ENCODE results near the gene ATXN7.

ATXN7 gene

DNA sequence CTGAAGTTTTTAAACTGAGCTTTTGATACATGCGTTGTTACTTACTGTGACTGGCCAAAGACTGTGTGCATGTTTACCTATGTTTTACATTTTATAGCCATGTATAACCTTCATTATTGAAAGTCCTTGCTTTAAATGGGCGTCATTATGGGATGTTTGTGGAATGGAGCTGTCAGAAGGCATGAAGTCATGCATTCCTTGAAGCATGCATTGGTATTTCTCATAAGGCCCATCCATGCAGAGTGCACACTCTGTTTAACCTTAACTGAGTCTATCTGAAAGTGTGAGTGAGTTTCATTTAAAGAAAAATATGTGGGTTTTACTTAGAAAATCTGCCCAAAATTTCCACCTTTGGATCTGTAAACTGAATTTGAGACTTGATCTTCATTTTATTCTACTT lies 108.5 kb downstream of the ATXN7 start:
- Histone ChIP-seq H3K27me3 (ENCODE audit: control insufficient read depth, insufficient read depth, low read length) (no peaks in the 10 kb centered on the region), H3K4me1 (ENCODE audit: control insufficient read depth, insufficient read depth, low read length) (peaks cover 34% of the 10 kb centered on the region), H3K9me3 (ENCODE audit: control insufficient read depth, insufficient read depth, low read length) (no peaks in the 10 kb centered on the region), H3K36me3 (ENCODE audit: control insufficient read depth, insufficient read depth, low read length) (no peaks in the 10 kb centered on the region), H3K4me3 (ENCODE audit: low read depth, low read length) (no peak overlapping the region), H3K9ac (ENCODE audit: low read depth, low read length) (no peak overlapping the region)

DNA sequence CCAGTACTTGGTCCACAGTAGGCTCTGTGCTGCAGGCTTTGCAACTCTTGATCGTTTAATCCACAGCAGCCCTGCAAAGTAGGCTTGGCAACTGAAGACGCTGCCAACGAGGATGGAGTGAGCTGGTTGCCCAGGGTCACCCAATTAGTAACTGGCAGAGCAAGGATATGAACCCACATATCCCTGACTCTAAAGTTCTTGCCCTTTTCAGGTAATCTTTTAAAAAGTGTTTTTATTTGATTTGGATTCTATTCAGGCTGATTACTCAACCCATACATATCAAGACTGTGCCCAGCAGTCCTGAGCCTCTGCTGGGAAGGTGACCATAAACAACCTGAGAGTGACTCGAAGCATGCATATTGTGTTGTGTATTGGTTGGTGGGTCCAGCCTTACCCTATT lies 109.3 kb downstream of the ATXN7 start:
- H3K9ac ChIP-seq (ENCODE audit: low read depth, low read length), result no peak overlapping the region
- H3K9me3 ChIP-seq (ENCODE audit: control insufficient read depth, insufficient read depth, low read length), result no peaks in the 10 kb centered on the region
- no peaks in the 10 kb centered on the region for H3K36me3 ChIP-seq (ENCODE audit: control insufficient read depth, insufficient read depth, low read length)
- H3K4me1 ChIP-seq (ENCODE audit: control insufficient read depth, insufficient read depth, low read length), result peaks cover 30% of the 10 kb centered on the region
- no peak overlapping the region for H3K4me3 ChIP-seq (ENCODE audit: low read depth, low read length)
- H3K27me3 ChIP-seq (ENCODE audit: control insufficient read depth, insufficient read depth, low read length), result no peaks in the 10 kb centered on the region

DNA sequence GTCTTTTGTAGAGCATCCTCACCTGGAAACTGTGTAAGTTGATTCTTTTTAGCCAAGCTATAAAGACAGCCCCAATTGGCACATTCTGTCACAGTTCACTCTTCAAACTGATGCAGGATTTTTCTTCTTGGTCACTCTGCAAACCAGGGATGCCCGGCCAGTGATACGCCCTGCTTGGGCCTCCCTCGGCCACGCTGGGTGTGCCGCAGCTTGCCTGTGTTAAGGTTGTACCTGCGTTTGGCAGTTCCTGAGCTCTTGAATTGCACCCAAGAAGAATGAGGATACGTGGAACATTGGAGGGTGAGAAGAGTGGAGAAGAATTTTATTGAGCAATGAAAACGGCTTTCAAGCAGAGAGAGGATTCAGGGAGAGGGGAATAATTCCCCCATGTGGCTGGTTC lies 109.7 kb downstream of the ATXN7 start:
- Histone ChIP-seq H3K27me3 (ENCODE audit: control insufficient read depth, insufficient read depth, low read length) (no peaks in the 10 kb centered on the region), H3K36me3 (ENCODE audit: control insufficient read depth, insufficient read depth, low read length) (no peaks in the 10 kb centered on the region), H3K4me3 (ENCODE audit: low read depth, low read length) (no peak overlapping the region), H3K4me1 (ENCODE audit: control insufficient read depth, insufficient read depth, low read length) (peaks cover 26% of the 10 kb centered on the region), H3K9ac (ENCODE audit: low read depth, low read length) (no peak overlapping the region), H3K9me3 (ENCODE audit: control insufficient read depth, insufficient read depth, low read length) (no peaks in the 10 kb centered on the region)

DNA sequence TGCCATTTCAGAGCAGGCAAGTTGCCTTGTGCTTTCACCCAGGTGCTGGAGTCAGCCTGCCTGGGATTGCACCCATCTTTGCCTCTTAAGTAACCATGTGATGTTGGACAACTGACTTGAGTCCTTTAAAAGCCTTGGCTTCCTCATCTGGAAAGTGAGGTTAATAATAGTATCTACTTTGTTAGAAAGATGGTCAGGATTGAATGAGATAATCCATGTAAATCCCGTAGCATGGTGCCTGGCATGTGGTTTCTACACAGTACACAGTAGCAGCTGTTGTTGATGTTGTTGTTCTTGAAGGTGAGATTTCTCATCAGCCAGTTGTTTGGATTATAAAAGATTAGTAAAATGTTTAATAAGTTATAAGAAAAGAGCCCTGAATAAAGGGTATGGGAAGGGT lies 110.8 kb downstream of the ATXN7 start:
- no peaks in the 10 kb centered on the region for H3K36me3 ChIP-seq (ENCODE audit: control insufficient read depth, insufficient read depth, low read length)
- no peaks in the 10 kb centered on the region for H3K9me3 ChIP-seq (ENCODE audit: control insufficient read depth, insufficient read depth, low read length)
- no peak overlapping the region for H3K9ac ChIP-seq (ENCODE audit: low read depth, low read length)
- no peak overlapping the region for H3K4me3 ChIP-seq (ENCODE audit: low read depth, low read length)
- no peaks in the 10 kb centered on the region for H3K27me3 ChIP-seq (ENCODE audit: control insufficient read depth, insufficient read depth, low read length)
- H3K4me1 ChIP-seq (ENCODE audit: control insufficient read depth, insufficient read depth, low read length), result peaks cover 16% of the 10 kb centered on the region

DNA sequence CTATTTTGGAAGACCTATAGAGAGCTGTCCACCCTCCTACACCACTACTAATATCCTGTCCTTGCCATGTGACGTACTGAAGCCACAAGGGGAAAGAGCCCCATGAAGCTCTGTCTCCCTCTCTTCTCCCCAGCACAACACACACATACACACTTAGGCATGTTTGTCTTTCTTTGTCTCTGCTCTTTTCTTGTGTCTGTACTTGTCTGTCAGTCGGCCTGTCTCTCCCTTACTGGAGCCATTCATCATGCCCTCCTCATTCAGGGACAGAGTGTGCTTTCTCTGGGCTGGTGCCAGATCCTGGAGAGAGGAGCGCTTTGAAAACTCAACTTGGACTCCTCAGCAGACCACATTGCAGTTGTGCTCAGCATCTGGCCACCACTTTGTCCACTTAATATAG lies 112.1 kb downstream of the ATXN7 start:
- no peaks in the 10 kb centered on the region for H3K36me3 ChIP-seq (ENCODE audit: control insufficient read depth, insufficient read depth, low read length)
- peaks cover 8% of the 10 kb centered on the region for H3K4me1 ChIP-seq (ENCODE audit: control insufficient read depth, insufficient read depth, low read length)
- no peak overlapping the region for H3K4me3 ChIP-seq (ENCODE audit: low read depth, low read length)
- no peaks in the 10 kb centered on the region for H3K27me3 ChIP-seq (ENCODE audit: control insufficient read depth, insufficient read depth, low read length)
- H3K9me3 ChIP-seq (ENCODE audit: control insufficient read depth, insufficient read depth, low read length), result no peaks in the 10 kb centered on the region
- no peak overlapping the region for H3K9ac ChIP-seq (ENCODE audit: low read depth, low read length)

DNA sequence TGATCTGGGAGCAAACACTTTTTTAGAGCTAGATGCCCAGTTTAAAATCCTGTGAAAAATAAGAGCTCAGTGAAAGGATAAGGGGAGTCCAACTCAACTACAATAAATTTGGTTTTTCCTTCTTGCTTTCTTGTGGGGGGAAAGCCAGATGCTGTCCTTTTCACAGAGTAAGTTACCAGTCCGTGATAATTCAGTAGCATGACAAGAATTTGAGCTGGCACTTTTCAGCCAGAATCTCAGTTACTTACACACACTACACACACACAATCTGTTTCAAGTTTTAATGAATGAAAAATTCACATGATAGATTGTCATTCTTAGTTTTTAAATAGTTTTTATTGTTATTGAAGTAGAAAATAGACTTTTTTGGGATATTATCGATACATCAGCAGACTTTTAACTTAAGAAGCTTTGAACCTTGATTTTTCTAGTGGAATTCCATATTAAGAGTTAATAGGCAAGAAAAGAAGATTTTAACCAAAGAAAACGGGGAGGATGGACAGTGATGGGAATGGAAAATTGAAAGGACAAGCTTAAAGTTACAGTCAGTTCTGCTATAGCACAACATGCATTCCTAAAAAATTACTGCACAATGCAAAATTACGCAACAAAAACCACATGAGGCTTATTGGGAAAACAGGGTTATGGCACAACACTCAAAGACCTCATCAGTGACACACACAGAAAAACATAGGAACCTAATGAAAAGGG lies 112.6 kb downstream of the ATXN7 start:
- no peak overlapping the region for H3K9ac ChIP-seq (ENCODE audit: low read depth, low read length)
- no peaks in the 10 kb centered on the region for H3K27me3 ChIP-seq (ENCODE audit: control insufficient read depth, insufficient read depth, low read length)
- peaks cover 2% of the 10 kb centered on the region for H3K4me1 ChIP-seq (ENCODE audit: control insufficient read depth, insufficient read depth, low read length)
- no peak overlapping the region for H3K4me3 ChIP-seq (ENCODE audit: low read depth, low read length)
- H3K36me3 ChIP-seq (ENCODE audit: control insufficient read depth, insufficient read depth, low read length), result peaks cover 3% of the 10 kb centered on the region
- no peaks in the 10 kb centered on the region for H3K9me3 ChIP-seq (ENCODE audit: control insufficient read depth, insufficient read depth, low read length)

DNA sequence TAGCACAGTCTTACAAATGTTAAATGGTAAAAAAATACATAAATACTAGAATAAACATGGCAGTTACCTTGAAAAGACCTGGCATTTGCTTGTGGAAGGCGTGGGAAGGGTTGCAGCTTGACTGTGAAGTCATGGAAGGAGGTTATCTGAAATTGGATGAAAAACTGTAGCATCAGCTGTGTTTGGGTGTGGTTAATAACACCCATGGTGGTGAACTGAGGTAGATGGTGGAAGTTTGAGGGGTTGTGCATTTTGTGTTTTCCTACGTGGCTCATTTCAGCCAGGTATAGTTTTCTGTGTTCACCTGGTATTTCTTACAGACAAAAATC lies 113.2 kb downstream of the ATXN7 start:
- Histone ChIP-seq H3K4me1 (ENCODE audit: control insufficient read depth, insufficient read depth, low read length) (no peaks in the 10 kb centered on the region), H3K9ac (ENCODE audit: low read depth, low read length) (no peak overlapping the region), H3K36me3 (ENCODE audit: control insufficient read depth, insufficient read depth, low read length) (peaks cover 3% of the 10 kb centered on the region), H3K9me3 (ENCODE audit: control insufficient read depth, insufficient read depth, low read length) (no peaks in the 10 kb centered on the region), H3K4me3 (ENCODE audit: low read depth, low read length) (no peak overlapping the region), H3K27me3 (ENCODE audit: control insufficient read depth, insufficient read depth, low read length) (no peaks in the 10 kb centered on the region)

DNA sequence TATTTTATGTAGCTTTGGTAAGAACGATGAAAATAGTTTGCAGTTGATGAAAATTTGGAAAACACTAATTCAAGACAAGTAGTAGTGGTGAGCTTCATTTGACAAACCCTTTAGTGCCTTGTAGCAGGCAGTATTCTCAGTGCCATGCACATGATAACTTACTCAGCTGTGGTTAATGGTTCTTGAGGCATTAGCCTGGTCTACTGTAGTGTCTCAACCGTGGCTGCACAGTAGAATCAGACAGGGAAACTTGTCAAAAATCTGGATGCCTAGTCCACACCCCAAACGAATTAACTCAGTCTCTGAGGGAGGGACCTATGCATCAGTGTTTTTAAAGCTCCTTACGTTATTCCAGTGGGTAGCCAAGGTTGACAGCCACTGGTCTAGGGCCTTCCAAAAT lies 114.2 kb downstream of the ATXN7 start:
- Histone ChIP-seq H3K4me1 (ENCODE audit: control insufficient read depth, insufficient read depth, low read length) (no peaks in the 10 kb centered on the region), H3K9ac (ENCODE audit: low read depth, low read length) (no peak overlapping the region), H3K27me3 (ENCODE audit: control insufficient read depth, insufficient read depth, low read length) (no peaks in the 10 kb centered on the region), H3K4me3 (ENCODE audit: low read depth, low read length) (no peak overlapping the region), H3K36me3 (ENCODE audit: control insufficient read depth, insufficient read depth, low read length) (peaks cover 3% of the 10 kb centered on the region), H3K9me3 (ENCODE audit: control insufficient read depth, insufficient read depth, low read length) (no peaks in the 10 kb centered on the region)

DNA sequence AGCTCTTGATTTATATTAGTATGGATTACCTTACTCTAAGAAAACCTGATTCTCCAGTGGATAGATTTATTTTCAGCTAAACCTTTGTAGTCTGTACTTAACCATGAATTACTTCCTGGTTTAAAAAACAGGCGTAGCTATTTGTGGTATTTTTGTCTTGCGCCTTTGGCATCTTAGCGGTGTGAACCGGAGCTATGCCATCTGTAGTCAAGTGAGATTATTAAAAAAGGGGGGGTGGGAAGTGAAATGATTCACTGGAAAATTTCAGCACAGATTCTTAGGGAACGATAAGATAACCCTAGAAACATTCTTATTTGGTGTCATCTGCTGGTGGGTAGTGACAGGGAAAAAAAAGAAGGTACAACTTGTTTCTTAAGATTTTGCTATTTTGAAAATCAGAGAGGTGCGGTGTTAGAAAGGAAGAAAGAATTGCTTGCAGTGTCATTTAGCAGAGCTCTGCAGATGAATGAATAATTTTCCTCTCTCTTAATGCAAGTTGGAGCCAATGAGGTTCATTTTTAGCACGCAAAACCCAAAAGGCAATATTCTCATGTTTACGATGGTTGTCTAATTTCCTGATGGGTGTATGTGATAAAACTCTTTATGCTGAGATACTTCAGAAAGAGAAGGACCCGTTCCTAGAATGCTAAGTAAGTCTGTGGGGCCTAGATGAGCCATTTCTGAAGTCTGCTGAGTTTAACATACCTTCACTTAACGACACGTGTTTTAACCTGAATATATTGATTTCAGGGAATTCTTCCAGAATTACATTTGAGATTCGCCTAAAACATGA lies 115.6 kb downstream of the ATXN7 start:
- Histone ChIP-seq H3K36me3 (ENCODE audit: control insufficient read depth, insufficient read depth, low read length) (peaks cover 3% of the 10 kb centered on the region), H3K9ac (ENCODE audit: low read depth, low read length) (no peak overlapping the region), H3K4me1 (ENCODE audit: control insufficient read depth, insufficient read depth, low read length) (no peaks in the 10 kb centered on the region), H3K4me3 (ENCODE audit: low read depth, low read length) (no peak overlapping the region), H3K9me3 (ENCODE audit: control insufficient read depth, insufficient read depth, low read length) (no peaks in the 10 kb centered on the region), H3K27me3 (ENCODE audit: control insufficient read depth, insufficient read depth, low read length) (no peaks in the 10 kb centered on the region)

DNA sequence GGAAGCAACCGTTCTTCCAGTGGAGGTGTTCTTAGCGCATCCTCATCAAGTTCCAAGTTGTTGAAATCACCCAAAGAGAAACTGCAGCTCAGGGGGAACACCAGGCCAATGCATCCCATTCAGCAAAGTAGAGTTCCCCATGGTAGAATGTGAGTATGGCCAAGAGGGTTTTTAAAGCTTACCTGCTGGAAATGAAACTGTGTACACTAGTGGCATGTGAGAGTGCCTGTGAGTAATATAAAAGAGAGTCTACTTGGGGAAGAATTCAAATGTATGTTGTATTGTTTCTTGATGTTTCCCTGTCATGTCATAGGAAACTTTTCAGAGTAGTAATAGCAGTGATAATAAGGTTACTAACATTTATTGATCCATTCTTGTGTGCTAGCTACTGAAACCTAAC lies 116.4 kb downstream of the ATXN7 start:
- Histone ChIP-seq H3K4me3 (ENCODE audit: low read depth, low read length) (no peak overlapping the region), H3K36me3 (ENCODE audit: control insufficient read depth, insufficient read depth, low read length) (peaks cover 3% of the 10 kb centered on the region), H3K4me1 (ENCODE audit: control insufficient read depth, insufficient read depth, low read length) (no peaks in the 10 kb centered on the region), H3K9ac (ENCODE audit: low read depth, low read length) (no peak overlapping the region), H3K9me3 (ENCODE audit: control insufficient read depth, insufficient read depth, low read length) (no peaks in the 10 kb centered on the region), H3K27me3 (ENCODE audit: control insufficient read depth, insufficient read depth, low read length) (no peaks in the 10 kb centered on the region)

DNA sequence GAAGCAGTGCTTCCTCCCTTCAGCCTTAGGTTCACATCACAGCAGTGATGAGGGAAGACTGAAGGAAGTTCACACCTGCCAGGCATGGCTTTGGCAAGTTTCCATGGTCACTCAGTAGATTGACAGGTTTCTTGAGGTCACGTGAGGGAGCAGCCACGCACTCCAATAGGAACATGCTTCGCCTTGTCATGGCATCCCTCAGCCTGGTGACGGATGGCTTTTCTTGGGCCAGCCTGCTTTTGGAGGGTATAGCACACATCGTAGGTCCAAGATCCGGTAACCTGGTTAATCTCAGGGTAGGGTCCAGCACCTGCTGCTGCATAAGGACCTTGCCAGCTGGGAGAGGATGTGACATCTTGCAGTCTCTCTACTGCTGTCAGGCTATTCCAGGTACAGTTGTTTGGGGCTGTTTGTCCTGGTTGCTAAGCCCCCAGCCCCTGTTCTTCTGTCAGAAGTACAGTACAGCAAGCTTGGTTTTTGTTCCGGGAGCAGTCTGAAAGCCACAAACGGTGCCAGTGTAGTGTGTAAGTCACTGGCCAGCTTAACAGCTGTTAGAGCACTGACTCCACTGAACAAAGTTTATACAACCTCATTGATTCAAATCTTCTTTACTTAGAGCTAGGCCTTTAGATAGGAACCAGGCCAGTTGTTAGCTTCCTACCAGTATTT lies 117.3 kb downstream of the ATXN7 start:
- Histone ChIP-seq H3K4me1 (ENCODE audit: control insufficient read depth, insufficient read depth, low read length) (no peaks in the 10 kb centered on the region), H3K27me3 (ENCODE audit: control insufficient read depth, insufficient read depth, low read length) (no peaks in the 10 kb centered on the region), H3K36me3 (ENCODE audit: control insufficient read depth, insufficient read depth, low read length) (peaks cover 3% of the 10 kb centered on the region)

DNA sequence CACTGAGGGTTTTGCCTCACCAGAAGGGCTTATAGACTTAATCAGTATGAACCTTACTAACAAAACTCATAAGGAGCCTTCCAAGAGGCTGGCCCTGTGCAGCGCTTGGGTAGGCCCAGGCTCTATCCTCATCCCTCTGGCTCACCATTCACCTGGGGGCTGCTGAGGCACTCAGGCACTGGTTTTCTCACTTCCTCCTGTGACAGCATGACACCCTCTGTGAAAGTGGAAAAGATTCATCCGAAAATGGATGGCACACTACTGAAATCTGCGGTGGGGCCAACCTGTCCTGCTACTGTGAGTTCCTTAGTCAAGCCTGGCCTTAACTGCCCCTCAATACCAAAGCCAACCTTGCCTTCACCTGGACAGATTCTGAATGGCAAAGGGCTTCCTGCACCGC lies 118.3 kb downstream of the ATXN7 start:
- no peak overlapping the region for H3K9ac ChIP-seq (ENCODE audit: low read depth, low read length)
- peaks cover 3% of the 10 kb centered on the region for H3K36me3 ChIP-seq (ENCODE audit: control insufficient read depth, insufficient read depth, low read length)
- H3K9me3 ChIP-seq (ENCODE audit: control insufficient read depth, insufficient read depth, low read length), result no peaks in the 10 kb centered on the region
- no peaks in the 10 kb centered on the region for H3K27me3 ChIP-seq (ENCODE audit: control insufficient read depth, insufficient read depth, low read length)
- no peak overlapping the region for H3K4me3 ChIP-seq (ENCODE audit: low read depth, low read length)
- H3K4me1 ChIP-seq (ENCODE audit: control insufficient read depth, insufficient read depth, low read length), result no peaks in the 10 kb centered on the region

More for the DNA sequence above, 117.3 kb downstream of the ATXN7 start:
- no peaks in the 10 kb centered on the region for H3K9me3 ChIP-seq (ENCODE audit: control insufficient read depth, insufficient read depth, low read length)
- no peak overlapping the region for H3K4me3 ChIP-seq (ENCODE audit: low read depth, low read length)
- H3K9ac ChIP-seq (ENCODE audit: low read depth, low read length), result no peak overlapping the region

All from iPS-15b (cell line).